GM12873 (cell line): ENCODE results near the gene CIT.

ENCODE experiments used
- TF ChIP-seq, protein P1 (sequence below): IDR thresholded peaks from 2 replicates; pipeline ENCODE4 v1.5.1; 2012; ENCODE audit warnings: low read depth, mild to moderate bottlenecking, moderate library complexity, low read length, control low read depth; ENCODE audit not compliant: insufficient read depth; ENCODE audit errors: missing control alignments

CIT gene

DNA sequence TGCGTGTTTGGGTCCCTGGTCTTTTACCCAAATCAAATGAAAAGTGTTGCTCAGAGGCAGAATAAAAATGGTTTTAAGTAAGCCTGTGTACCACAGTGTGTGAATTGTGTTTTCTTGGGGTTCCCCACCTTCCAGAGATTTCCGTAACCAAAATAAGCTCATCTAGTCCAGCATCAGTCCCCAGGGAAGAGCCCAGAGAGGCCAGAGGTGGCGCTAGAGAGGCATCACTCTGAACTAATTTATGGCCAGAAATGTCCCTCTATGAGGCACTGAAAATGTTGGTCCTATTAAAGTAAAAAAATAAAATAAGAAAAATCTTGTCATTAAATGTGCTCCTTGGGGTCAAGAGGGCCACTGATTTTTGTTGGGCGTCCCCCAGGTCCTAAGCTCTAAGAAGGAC lies 234.1 kb downstream of the CIT start:
- TF ChIP-seq, protein P1, sequence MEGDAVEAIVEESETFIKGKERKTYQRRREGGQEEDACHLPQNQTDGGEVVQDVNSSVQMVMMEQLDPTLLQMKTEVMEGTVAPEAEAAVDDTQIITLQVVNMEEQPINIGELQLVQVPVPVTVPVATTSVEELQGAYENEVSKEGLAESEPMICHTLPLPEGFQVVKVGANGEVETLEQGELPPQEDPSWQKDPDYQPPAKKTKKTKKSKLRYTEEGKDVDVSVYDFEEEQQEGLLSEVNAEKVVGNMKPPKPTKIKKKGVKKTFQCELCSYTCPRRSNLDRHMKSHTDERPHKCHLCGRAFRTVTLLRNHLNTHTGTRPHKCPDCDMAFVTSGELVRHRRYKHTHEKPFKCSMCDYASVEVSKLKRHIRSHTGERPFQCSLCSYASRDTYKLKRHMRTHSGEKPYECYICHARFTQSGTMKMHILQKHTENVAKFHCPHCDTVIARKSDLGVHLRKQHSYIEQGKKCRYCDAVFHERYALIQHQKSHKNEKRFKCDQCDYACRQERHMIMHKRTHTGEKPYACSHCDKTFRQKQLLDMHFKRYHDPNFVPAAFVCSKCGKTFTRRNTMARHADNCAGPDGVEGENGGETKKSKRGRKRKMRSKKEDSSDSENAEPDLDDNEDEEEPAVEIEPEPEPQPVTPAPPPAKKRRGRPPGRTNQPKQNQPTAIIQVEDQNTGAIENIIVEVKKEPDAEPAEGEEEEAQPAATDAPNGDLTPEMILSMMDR: peak; percentile 49
